ENCODE results near the gene GPN2. TPM values are rescaled to one million over a fixed set of nuclear protein-coding genes. Genes with fewer than 3 reads are reported as not detected.
A peak's percentile ranks its signal among the peaks of the same experiment; 100 is the strongest.

Gene GPN2
- total and polyA plus RNA-seq, 2 donors (not counting 1 experiment from before 2014, with no cell fraction given), result 12.2 to 21.5 TPM

DNA sequence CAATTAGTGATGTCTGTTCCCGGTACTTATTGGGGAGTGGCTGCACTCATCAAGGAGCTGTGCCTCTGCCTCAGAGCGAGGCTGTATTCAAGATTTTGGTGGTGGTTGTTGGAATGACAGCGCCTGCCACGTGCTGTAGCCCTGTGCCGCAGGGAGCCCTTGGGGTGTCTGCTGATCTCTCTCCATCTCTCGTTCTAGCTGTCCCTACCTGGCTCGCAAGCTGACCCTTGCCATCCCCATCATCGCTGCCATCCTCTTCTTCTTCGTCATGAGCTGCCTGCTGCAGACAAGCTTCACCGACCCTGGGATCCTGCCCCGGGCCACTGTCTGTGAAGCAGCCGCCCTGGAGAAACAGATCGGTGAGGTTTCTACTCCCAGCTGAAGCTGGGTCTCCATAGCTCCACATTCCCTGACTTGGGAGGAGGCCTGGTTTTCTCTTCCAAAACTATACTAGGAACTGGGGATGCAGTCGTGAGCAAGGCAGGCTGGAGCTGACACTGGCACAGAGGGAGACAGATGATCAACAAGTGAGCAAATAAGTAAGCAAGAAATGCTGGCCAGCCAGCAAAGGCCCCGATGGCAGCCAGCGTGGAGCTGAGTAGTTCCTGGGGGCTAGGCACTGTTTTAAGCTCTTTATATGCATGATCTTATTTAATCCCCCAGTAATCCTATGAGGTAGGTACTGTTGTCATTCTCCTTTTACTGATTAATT lies 57.7 kb downstream of the GPN2 start:
- H3K79me2 ChIP-seq (ENCODE audit: control insufficient read depth, insufficient read depth, low read length), result peaks cover 32% of the 10 kb centered on the region
- no peak overlapping the region for H3K9ac ChIP-seq (ENCODE audit: insufficient read depth, low read length)
- no peak overlapping the region for H2AFZ ChIP-seq (ENCODE audit: low read length)
- TF ChIP-seq, protein P1, sequence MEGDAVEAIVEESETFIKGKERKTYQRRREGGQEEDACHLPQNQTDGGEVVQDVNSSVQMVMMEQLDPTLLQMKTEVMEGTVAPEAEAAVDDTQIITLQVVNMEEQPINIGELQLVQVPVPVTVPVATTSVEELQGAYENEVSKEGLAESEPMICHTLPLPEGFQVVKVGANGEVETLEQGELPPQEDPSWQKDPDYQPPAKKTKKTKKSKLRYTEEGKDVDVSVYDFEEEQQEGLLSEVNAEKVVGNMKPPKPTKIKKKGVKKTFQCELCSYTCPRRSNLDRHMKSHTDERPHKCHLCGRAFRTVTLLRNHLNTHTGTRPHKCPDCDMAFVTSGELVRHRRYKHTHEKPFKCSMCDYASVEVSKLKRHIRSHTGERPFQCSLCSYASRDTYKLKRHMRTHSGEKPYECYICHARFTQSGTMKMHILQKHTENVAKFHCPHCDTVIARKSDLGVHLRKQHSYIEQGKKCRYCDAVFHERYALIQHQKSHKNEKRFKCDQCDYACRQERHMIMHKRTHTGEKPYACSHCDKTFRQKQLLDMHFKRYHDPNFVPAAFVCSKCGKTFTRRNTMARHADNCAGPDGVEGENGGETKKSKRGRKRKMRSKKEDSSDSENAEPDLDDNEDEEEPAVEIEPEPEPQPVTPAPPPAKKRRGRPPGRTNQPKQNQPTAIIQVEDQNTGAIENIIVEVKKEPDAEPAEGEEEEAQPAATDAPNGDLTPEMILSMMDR (conservative IDR thresholded peaks at IDR 0.05 in 1 of 2, IDR thresholded peaks at IDR 0.05 in 1 of 2; ENCODE audit: low read depth in 1 of 2, low read length in 2 of 2), result no peak
- no peak for TF ChIP-seq EZH2 (IDR thresholded peaks at IDR 0.05; ENCODE audit: low read length, missing control alignments)
- no peak for DNase-seq (ENCODE audit: low read depth in 2 of 2)
- H3K4me2 ChIP-seq (ENCODE audit: extremely low read depth, insufficient read depth, low read length), result no peak overlapping the region
- no peaks in the 10 kb centered on the region for H3K27me3 ChIP-seq (ENCODE audit: control insufficient read depth, insufficient read depth, low read length)
- H3K9me3 ChIP-seq (ENCODE audit: control insufficient read depth, insufficient read depth, low read depth, low read length), result no peaks in the 10 kb centered on the region
- H3K27ac ChIP-seq (ENCODE audit: insufficient read depth, low read length), result no peak overlapping the region
- peaks cover 27% of the 10 kb centered on the region for H3K36me3 ChIP-seq (ENCODE audit: control insufficient read depth, insufficient read depth, low read length)
- H4K20me1 ChIP-seq (ENCODE audit: control insufficient read depth, extremely low read depth, insufficient read depth, low read length), result no peaks in the 10 kb centered on the region
- peaks cover 8% of the 10 kb centered on the region for H3K4me1 ChIP-seq (ENCODE audit: control insufficient read depth, extremely low read depth, insufficient read depth, low read length)
- H3K4me3 ChIP-seq (replicated peaks in 1 of 4; ENCODE audit: control extremely low read depth in 1 of 4, insufficient read depth in 1 of 4, low read depth in 3 of 4, low read length in 4 of 4), result no peak overlapping the region

DNA sequence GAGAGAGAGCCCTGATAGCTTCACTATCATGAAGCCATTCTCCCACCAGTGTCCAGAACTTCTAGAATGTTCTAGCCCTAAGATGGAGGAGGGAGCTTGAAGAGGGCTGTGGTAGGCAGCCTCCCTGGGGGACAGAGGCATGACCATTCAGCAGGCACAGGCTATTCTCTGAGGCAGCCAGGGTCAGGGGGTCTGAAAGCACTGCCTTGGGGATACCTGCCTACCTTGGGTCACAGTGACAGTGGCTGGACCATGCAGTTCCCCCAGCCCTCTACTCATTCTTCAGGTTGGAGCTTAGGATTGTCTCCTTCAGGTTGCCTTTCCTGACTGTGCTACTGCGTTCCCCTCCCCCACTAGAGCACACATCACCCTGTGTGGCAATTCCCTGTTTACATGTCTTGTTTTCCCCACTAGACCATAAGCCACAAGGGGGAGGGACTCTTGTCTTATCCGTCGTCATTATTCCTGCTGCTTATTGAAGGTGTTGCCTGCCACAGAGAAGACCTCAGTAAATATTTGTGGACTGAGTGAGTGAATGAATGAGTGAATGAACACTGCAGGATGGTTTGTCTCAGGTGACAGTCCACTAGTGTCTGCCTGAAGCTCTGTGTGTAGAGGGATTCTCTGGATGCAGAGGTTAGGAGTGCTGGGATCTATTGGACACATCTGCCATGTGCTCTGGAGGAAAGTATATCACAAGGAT lies 58.4 kb downstream of the GPN2 start:
- TF ChIP-seq EZH2 (IDR thresholded peaks at IDR 0.05; ENCODE audit: low read length, missing control alignments), result no peak
- TF ChIP-seq, protein P1 (conservative IDR thresholded peaks at IDR 0.05 in 1 of 2, IDR thresholded peaks at IDR 0.05 in 1 of 2; ENCODE audit: low read depth in 1 of 2, low read length in 2 of 2), result no peak
- Histone ChIP-seq H3K36me3 (ENCODE audit: control insufficient read depth, insufficient read depth, low read length) (peaks cover 27% of the 10 kb centered on the region), H3K27me3 (ENCODE audit: control insufficient read depth, insufficient read depth, low read length) (no peaks in the 10 kb centered on the region), H3K4me2 (ENCODE audit: extremely low read depth, insufficient read depth, low read length) (no peak overlapping the region), H3K27ac (ENCODE audit: insufficient read depth, low read length) (no peak overlapping the region), H4K20me1 (ENCODE audit: control insufficient read depth, extremely low read depth, insufficient read depth, low read length) (no peaks in the 10 kb centered on the region), H3K9me3 (ENCODE audit: control insufficient read depth, insufficient read depth, low read depth, low read length) (no peaks in the 10 kb centered on the region), H3K79me2 (ENCODE audit: control insufficient read depth, insufficient read depth, low read length) (peaks cover 36% of the 10 kb centered on the region), H3K4me1 (ENCODE audit: control insufficient read depth, extremely low read depth, insufficient read depth, low read length) (peaks cover 8% of the 10 kb centered on the region), H3K9ac (ENCODE audit: insufficient read depth, low read length) (no peak overlapping the region), H3K4me3 (replicated peaks in 1 of 4; ENCODE audit: control extremely low read depth in 1 of 4, insufficient read depth in 1 of 4, low read depth in 3 of 4, low read length in 4 of 4) (no peak overlapping the region), H2AFZ (ENCODE audit: low read length) (no peak overlapping the region)
- peak in 1 of 2 donors; percentile 15 for DNase-seq (ENCODE audit: low read depth in 2 of 2)

DNA sequence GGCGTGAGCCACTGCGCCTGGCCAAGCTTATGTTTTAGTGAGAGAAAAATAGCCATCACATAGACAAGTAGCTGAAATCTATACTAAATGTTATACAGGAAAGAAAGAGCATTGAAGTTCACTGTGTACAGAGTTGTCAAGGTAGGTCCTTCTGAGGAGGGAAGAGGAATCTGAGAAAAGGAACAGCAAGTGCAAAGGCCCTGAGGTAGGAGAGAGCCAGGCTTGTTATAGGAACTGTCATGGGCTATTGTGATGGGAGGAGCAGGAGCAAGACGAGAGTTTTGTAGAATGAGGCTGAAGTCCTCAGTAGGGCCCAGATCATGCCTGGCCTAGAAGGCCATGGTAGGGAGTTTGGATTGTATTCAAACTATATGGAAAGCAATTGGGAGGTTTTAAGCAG lies 59.0 kb downstream of the GPN2 start:
- Histone ChIP-seq H3K36me3 (ENCODE audit: control insufficient read depth, insufficient read depth, low read length) (peaks cover 26% of the 10 kb centered on the region), H2AFZ (ENCODE audit: low read length) (no peak overlapping the region), H3K79me2 (ENCODE audit: control insufficient read depth, insufficient read depth, low read length) (peaks cover 36% of the 10 kb centered on the region), H3K27ac (ENCODE audit: insufficient read depth, low read length) (no peak overlapping the region), H3K27me3 (ENCODE audit: control insufficient read depth, insufficient read depth, low read length) (no peaks in the 10 kb centered on the region), H4K20me1 (ENCODE audit: control insufficient read depth, extremely low read depth, insufficient read depth, low read length) (no peaks in the 10 kb centered on the region), H3K4me2 (ENCODE audit: extremely low read depth, insufficient read depth, low read length) (no peak overlapping the region), H3K9ac (ENCODE audit: insufficient read depth, low read length) (no peak overlapping the region), H3K4me1 (ENCODE audit: control insufficient read depth, extremely low read depth, insufficient read depth, low read length) (peaks cover 9% of the 10 kb centered on the region), H3K4me3 (replicated peaks in 1 of 4; ENCODE audit: control extremely low read depth in 1 of 4, insufficient read depth in 1 of 4, low read depth in 3 of 4, low read length in 4 of 4) (no peak overlapping the region), H3K9me3 (ENCODE audit: control insufficient read depth, insufficient read depth, low read depth, low read length) (no peaks in the 10 kb centered on the region)
- TF ChIP-seq, protein P1 (conservative IDR thresholded peaks at IDR 0.05 in 1 of 2, IDR thresholded peaks at IDR 0.05 in 1 of 2; ENCODE audit: low read depth in 1 of 2, low read length in 2 of 2), result no peak
- no peak for TF ChIP-seq EZH2 (IDR thresholded peaks at IDR 0.05; ENCODE audit: low read length, missing control alignments)
- DNase-seq (ENCODE audit: low read depth in 2 of 2), result no peak

Measured in fibroblast of lung (primary cell).